Activated T-helper 2 cell treated with anti-CD3 and anti-CD28 coated beads, Interferon-gamma antibody, Interleukin-2, Interleukin-4, amounts not matched to agents 10 μg/mL and 5 μg/mL and 100 μg/mL, durations not matched to agents 14 hours and 24 hours and 36 hours (primary cell): ENCODE results near the gene PNPLA2. TPM values are rescaled to one million over a fixed set of nuclear protein-coding genes. Genes with fewer than 3 reads are reported as not detected.

Source experiments
- DNase-seq: peaks from one replicate; pipeline ENCODE4 v3.0.0; 2021; ENCODE audit warnings: low spot score
- H3K27ac Mint-ChIP-seq: one replicate; pipeline ENCODE4 v1.8.0; 2021; ENCODE audit warnings: mixed read lengths
- H3K27me3 Mint-ChIP-seq: one replicate; pipeline ENCODE4 v1.8.0; 2021; ENCODE audit warnings: low read depth, mixed read lengths
- H3K36me3 Mint-ChIP-seq: one replicate; pipeline ENCODE4 v1.8.0; 2021; ENCODE audit warnings: low read depth, mixed read lengths
- H3K4me1 Mint-ChIP-seq: one replicate; pipeline ENCODE4 v1.8.0; 2021; ENCODE audit warnings: low read depth, mixed read lengths
- H3K4me3 Mint-ChIP-seq: one replicate; pipeline ENCODE4 v1.8.0; 2021; ENCODE audit warnings: low read depth, mild to moderate bottlenecking, moderate library complexity, mixed read lengths
- H3K9me3 Mint-ChIP-seq: one replicate; pipeline ENCODE4 v1.8.0; 2021; ENCODE audit warnings: mixed read lengths
- intact Hi-C: fragments of 100-400 bp; cut with micrococcal nuclease; formaldehyde crosslinking; loops from one replicate; pipeline ENCODE4 v1.15.1; 2023
- total RNA-seq: library from RNA; stranded (reverse); gene quantifications from 2 replicates; pipeline ENCODE4 v1.2.3, GENCODE V29; 2022

PNPLA2 gene
- total RNA-seq, 1 donor from 2014 or later: 56.1 TPM

- DNase-seq: peak; percentile 92
- peak overlapping the region; percentile 63 for H3K27ac Mint-ChIP-seq
- peaks cover 8% of the 10 kb centered on the region for H3K4me1 Mint-ChIP-seq
- peaks cover 13% of the 10 kb centered on the region for H3K36me3 Mint-ChIP-seq
- H3K27me3 Mint-ChIP-seq: no peaks in the 10 kb centered on the region
- peak overlapping the region; percentile 80 for H3K4me3 Mint-ChIP-seq
- no peaks in the 10 kb centered on the region for H3K9me3 Mint-ChIP-seq
- intact Hi-C loops: loop anchor here (1.0 to 5.0 kb wide), 3 partner anchors 11 to 613 kb away; partner anchors contain the start of genes BET1L, PIDD1, RIC8A and RPLP2
These were observed 1.4 kb downstream of the PNPLA2 start for GRCh38 chr11:819943-820649.

GRCh38 chr11:820655-821511, 2.2 kb downstream of the PNPLA2 start:
- intact Hi-C loops: loop anchor here (1.0 kb wide), 1 partner anchor 16 kb away; the partner anchor contains the start of gene PIDD1
- Mint-ChIP-seq H3K27me3 (no peaks in the 10 kb centered on the region), H3K4me1 (peaks cover 8% of the 10 kb centered on the region), H3K9me3 (no peaks in the 10 kb centered on the region), H3K4me3 (peak overlapping the region; percentile 80), H3K36me3 (peaks cover 17% of the 10 kb centered on the region), H3K27ac (peak overlapping the region; percentile 62)
- DNase-seq: no peak

- Mint-ChIP-seq H3K4me3 (peak overlapping the region; percentile 26), H3K27me3 (no peaks in the 10 kb centered on the region), H3K36me3 (peaks cover 14% of the 10 kb centered on the region), H3K9me3 (no peaks in the 10 kb centered on the region), H3K27ac (no peak overlapping the region), H3K4me1 (peaks cover 8% of the 10 kb centered on the region)
- intact Hi-C loops: no loop called here
- no peak for DNase-seq
These were observed 3.0 kb downstream of the PNPLA2 start for GRCh38 chr11:821512-822371.

- intact Hi-C loops: no loop called here
- H3K9me3 Mint-ChIP-seq: no peaks in the 10 kb centered on the region
- H3K27me3 Mint-ChIP-seq: peaks cover 12% of the 10 kb centered on the region
- no peak overlapping the region for H3K4me3 Mint-ChIP-seq
- no peak for DNase-seq
- peaks cover 14% of the 10 kb centered on the region for H3K36me3 Mint-ChIP-seq
- H3K4me1 Mint-ChIP-seq: peaks cover 12% of the 10 kb centered on the region
- H3K27ac Mint-ChIP-seq: no peak overlapping the region
These were observed 5.0 kb downstream of the PNPLA2 start for GRCh38 chr11:823441-824291.

- Mint-ChIP-seq H3K9me3 (no peaks in the 10 kb centered on the region), H3K27me3 (peaks cover 17% of the 10 kb centered on the region), H3K4me3 (no peak overlapping the region), H3K27ac (no peak overlapping the region), H3K4me1 (peaks cover 15% of the 10 kb centered on the region), H3K36me3 (peaks cover 14% of the 10 kb centered on the region)
- no peak for DNase-seq
- intact Hi-C loops: no loop called here
These were observed 5.7 kb downstream of the PNPLA2 start for GRCh38 chr11:824292-824880.

- no peaks in the 10 kb centered on the region for H3K9me3 Mint-ChIP-seq
- H3K4me1 Mint-ChIP-seq: peaks cover 15% of the 10 kb centered on the region
- peaks cover 22% of the 10 kb centered on the region for H3K27me3 Mint-ChIP-seq
- DNase-seq: no peak
- peaks cover 14% of the 10 kb centered on the region for H3K36me3 Mint-ChIP-seq
- no peak overlapping the region for H3K4me3 Mint-ChIP-seq
- H3K27ac Mint-ChIP-seq: no peak overlapping the region
- intact Hi-C loops: no loop called here
These were observed 6.2 kb downstream of the PNPLA2 start for GRCh38 chr11:824942-825341.

GRCh38 chr11:825366-826226, 6.9 kb downstream of the PNPLA2 start:
- no peak for DNase-seq
- no peak overlapping the region for H3K4me3 Mint-ChIP-seq
- peaks cover 15% of the 10 kb centered on the region for H3K4me1 Mint-ChIP-seq
- peaks cover 23% of the 10 kb centered on the region for H3K27me3 Mint-ChIP-seq
- H3K27ac Mint-ChIP-seq: no peak overlapping the region
- H3K9me3 Mint-ChIP-seq: no peaks in the 10 kb centered on the region
- intact Hi-C loops: no loop called here
- H3K36me3 Mint-ChIP-seq: peaks cover 14% of the 10 kb centered on the region

GRCh38 chr11:826227-826621, 7.5 kb downstream of the PNPLA2 start:
- intact Hi-C loops: no loop called here
- H3K27ac Mint-ChIP-seq: peak overlapping the region; percentile 33
- no peak for DNase-seq
- peaks cover 9% of the 10 kb centered on the region for H3K4me1 Mint-ChIP-seq
- peaks cover 14% of the 10 kb centered on the region for H3K36me3 Mint-ChIP-seq
- peaks cover 25% of the 10 kb centered on the region for H3K27me3 Mint-ChIP-seq
- peak overlapping the region; percentile 78 for H3K4me3 Mint-ChIP-seq
- H3K9me3 Mint-ChIP-seq: no peaks in the 10 kb centered on the region

GRCh38 chr11:826836-827145, 8.1 kb downstream of the PNPLA2 start:
- intact Hi-C loops: no loop called here
- H3K4me1 Mint-ChIP-seq: peaks cover 10% of the 10 kb centered on the region
- peak overlapping the region; percentile 33 for H3K27ac Mint-ChIP-seq
- DNase-seq: no peak
- peaks cover 30% of the 10 kb centered on the region for H3K27me3 Mint-ChIP-seq
- H3K36me3 Mint-ChIP-seq: peaks cover 14% of the 10 kb centered on the region
- no peaks in the 10 kb centered on the region for H3K9me3 Mint-ChIP-seq
- peak overlapping the region; percentile 78 for H3K4me3 Mint-ChIP-seq

GRCh38 chr11:827146-827896, 8.6 kb downstream of the PNPLA2 start:
- DNase-seq: no peak
- peaks cover 32% of the 10 kb centered on the region for H3K27me3 Mint-ChIP-seq
- H3K36me3 Mint-ChIP-seq: peaks cover 12% of the 10 kb centered on the region
- H3K4me1 Mint-ChIP-seq: peaks cover 12% of the 10 kb centered on the region
- intact Hi-C loops: no loop called here
- H3K4me3 Mint-ChIP-seq: peak overlapping the region; percentile 69
- peak overlapping the region; percentile 52 for H3K27ac Mint-ChIP-seq
- H3K9me3 Mint-ChIP-seq: no peaks in the 10 kb centered on the region

GRCh38 chr11:827897-828192, 9.1 kb downstream of the PNPLA2 start, which contains the start of gene CRACR2B:
TSS of gene CRACR2B (plus strand) at chr11:827919. CDS start at chr11:828608, 689 bp downstream.
- peaks cover 8% of the 10 kb centered on the region for H3K36me3 Mint-ChIP-seq
- peaks cover 12% of the 10 kb centered on the region for H3K4me1 Mint-ChIP-seq
- peak within 1 kb of the TSS; percentile 69 for H3K4me3 Mint-ChIP-seq
- DNase-seq: no peak
- no peaks in the 10 kb centered on the region for H3K9me3 Mint-ChIP-seq
- peaks cover 32% of the 10 kb centered on the region for H3K27me3 Mint-ChIP-seq
- peak within 1 kb of the TSS; percentile 52 for H3K27ac Mint-ChIP-seq
- intact Hi-C loops: no loop called here
